GM19324 (cell line): Measurements from ENCODE around the gene SLC34A1.
A peak's percentile ranks its signal among the peaks of the same experiment; 100 is the strongest.

Source experiments
- ATAC-seq: cut with Tn5 transposase; IDR thresholded peaks from one replicate; pipeline ENCODE4 v1.9.1; 2021; ENCODE audit warnings: mild to moderate bottlenecking, moderate library complexity; ENCODE audit not compliant: unreplicated experiment, low FRiP score

SLC34A1 gene

GRCh38 chr5:177385720-177386119 is 1.5 kb downstream of the SLC34A1 start:
- no peak for ATAC-seq

GRCh38 chr5:177386542-177386941 is 2.3 kb downstream of the SLC34A1 start:
- no peak for ATAC-seq

GRCh38 chr5:177387405-177387804 is 3.2 kb downstream of the SLC34A1 start:
- no peak for ATAC-seq

GRCh38 chr5:177388521-177389052 is 4.4 kb downstream of the SLC34A1 start:
- no peak for ATAC-seq

- ATAC-seq, result peak; percentile 50
Measured at GRCh38 chr5:177389241-177390169, 5.3 kb downstream of the SLC34A1 start.

GRCh38 chr5:177390363-177391300 is 6.4 kb downstream of the SLC34A1 start:
- no peak for ATAC-seq

GRCh38 chr5:177392765-177393164 is 8.5 kb downstream of the SLC34A1 start:
- ATAC-seq, result no peak

GRCh38 chr5:177393206-177393765 is 9.1 kb downstream of the SLC34A1 start:
- no peak for ATAC-seq

- ATAC-seq, result no peak
Measured at GRCh38 chr5:177393990-177394389, 9.8 kb downstream of the SLC34A1 start.

GRCh38 chr5:177396078-177396477 is 11.8 kb downstream of the SLC34A1 start:
- ATAC-seq, result no peak

GRCh38 chr5:177396807-177397206 is 12.6 kb downstream of the SLC34A1 start:
- no peak for ATAC-seq

- no peak for ATAC-seq
Measured at GRCh38 chr5:177397875-177398390, 13.7 kb downstream of the SLC34A1 start.

GRCh38 chr5:177399997-177400868 is 16.0 kb downstream of the SLC34A1 start, which contains the start of gene PFN3:
TSS of gene PFN3 (minus strand) at chr5:177400661. CDS start at chr5:177400576, 85 bp downstream.
- ATAC-seq, result no peak

GRCh38 chr5:177402271-177403043 is 18.2 kb downstream of the SLC34A1 start:
- ATAC-seq, result no peak

GRCh38 chr5:177403102-177403791 is 19.0 kb downstream of the SLC34A1 start:
- ATAC-seq, result peak; percentile 27

GRCh38 chr5:177403792-177404640 is 19.8 kb downstream of the SLC34A1 start:
- ATAC-seq, result peak; percentile 70

GRCh38 chr5:177404641-177405179 is 20.5 kb downstream of the SLC34A1 start:
- ATAC-seq, result no peak
